NCI-H146 treated with DMSO at 0.1 percent for 48 hours (cell line): Measurements from ENCODE around the gene COL18A1.

Source experiments
- DNase-seq: peaks from one replicate; lab custom pipeline; 2025; ENCODE audit not compliant: unreplicated experiment; lab: John Stamatoyannopoulos, UW

The COL18A1 gene

DNA sequence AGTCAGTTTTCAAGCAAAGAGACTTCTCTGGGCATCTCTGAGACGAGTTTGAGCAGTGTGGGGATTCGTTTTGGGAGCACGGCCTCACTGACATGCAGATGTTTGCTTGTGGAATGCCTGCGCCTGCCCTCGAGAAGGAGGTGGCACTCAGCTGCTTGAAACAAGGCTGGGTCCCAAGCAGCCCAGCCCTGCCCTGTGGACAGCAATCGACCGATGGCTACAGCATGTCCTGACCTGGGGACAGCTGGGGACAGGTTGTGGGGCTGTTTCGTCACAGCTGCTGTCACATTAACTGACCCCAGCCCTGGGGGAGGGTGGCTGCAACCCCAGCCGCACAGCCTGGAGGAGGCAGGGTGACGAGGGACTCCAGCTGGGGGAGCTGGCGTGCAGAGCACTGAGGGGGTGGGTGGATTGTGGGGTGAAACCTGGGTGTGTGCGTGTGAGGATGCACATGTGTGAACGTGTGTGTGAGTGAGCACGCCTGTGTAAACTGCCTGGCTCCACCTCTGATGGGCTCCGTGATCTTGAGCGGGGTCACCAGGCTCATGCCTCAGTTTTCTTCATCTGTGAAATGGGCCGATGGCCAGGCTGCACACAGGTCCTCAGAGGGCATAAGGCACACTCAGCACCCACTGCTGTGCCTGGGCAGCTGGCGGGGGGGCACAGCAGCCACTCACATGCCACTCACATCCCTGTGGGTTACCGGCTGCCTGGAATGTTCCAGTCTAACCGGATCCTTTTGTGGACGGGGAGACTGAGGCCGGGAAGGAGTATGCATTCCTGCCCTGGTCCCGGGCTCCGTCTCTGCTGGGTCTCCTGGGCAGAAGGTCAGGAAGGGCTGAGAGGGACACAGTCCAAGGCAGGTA, 49.3 kb downstream of the COL18A1 start:
- DNase-seq = no peak

DNA sequence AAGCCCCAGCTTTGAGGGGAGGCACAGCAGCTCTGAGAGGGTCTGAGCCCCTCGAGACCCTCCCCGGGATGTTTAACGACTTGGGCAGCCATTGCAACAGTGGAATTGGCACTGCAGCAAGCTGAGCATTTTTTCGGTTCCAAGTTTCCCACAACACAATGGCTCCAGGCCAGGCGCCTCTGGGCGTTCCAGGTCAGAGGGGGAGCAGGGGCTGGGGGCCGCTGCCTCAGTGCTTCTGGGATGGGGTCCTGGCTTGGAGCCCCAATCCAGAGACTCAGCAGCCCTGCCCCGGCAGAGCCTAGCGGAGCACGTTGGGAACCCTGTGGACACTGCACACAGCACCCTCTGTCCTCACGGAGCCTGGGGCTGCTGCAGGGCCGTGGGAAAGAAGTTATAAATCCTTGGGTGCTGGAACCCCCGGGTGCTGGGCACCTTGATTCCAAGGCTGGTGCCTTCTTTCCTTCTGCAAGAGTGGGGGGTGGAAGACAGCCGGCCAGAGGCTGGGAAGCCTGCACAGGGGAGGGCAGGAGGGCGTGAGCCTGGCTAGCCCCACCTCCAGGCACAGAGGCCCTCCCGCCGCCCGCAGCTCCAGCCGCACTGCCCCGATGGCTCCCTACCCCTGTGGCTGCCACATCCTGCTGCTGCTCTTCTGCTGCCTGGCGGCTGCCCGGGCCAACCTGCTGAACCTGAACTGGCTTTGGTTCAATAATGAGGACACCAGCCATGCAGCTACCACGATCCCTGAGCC, 50.1 kb downstream of the COL18A1 start:
- DNase-seq = no peak

DNA sequence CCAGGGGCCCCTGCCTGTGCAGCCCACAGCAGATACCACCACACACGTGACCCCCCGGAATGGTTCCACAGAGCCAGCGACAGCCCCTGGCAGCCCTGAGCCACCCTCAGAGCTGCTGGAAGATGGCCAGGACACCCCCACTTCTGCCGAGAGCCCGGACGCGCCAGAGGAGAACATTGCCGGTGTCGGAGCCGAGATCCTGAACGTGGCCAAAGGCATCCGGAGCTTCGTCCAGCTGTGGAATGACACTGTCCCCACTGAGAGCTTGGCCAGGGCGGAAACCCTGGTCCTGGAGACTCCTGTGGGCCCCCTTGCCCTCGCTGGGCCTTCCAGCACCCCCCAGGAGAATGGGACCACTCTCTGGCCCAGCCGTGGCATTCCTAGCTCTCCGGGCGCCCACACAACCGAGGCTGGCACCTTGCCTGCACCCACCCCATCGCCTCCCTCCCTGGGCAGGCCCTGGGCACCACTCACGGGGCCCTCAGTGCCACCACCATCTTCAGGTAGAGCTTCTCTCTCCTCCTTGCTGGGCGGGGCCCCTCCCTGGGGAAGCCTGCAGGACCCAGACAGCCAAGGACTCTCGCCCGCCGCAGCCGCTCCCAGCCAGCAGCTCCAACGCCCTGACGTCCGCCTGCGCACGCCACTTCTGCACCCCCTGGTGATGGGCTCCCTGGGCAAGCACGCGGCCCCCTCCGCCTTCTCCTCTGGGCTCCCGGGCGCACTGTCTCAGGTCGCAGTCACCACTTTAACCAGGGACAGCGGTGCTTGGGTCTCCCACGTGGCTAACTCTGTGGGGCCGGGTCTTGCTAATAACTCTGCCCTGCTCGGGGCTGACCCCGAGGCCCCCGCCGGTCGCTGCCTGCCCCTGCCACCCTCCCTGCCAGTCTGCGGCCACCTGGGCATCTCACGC, 51.0 kb downstream of the COL18A1 start:
- no peak for DNase-seq

DNA sequence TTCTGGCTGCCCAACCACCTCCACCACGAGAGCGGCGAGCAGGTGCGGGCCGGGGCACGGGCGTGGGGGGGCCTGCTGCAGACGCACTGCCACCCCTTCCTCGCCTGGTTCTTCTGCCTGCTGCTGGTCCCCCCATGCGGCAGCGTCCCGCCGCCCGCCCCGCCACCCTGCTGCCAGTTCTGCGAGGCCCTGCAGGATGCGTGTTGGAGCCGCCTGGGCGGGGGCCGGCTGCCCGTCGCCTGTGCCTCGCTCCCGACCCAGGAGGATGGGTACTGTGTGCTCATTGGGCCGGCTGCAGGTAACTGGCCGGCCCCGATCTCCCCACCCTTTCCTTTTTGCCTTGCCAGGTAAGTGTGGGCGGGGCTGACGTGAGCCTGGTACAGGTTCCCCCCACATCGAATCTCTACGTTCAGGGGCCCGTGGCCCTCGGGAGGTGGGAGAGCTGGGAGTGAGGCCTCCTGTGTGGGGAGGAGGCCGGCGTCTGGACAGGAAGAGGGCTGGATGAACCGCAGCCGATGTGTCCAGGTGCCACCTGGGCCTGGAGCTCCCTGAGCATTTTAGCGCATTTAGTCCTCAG, 51.7 kb downstream of the COL18A1 start:
- no peak for DNase-seq

DNA sequence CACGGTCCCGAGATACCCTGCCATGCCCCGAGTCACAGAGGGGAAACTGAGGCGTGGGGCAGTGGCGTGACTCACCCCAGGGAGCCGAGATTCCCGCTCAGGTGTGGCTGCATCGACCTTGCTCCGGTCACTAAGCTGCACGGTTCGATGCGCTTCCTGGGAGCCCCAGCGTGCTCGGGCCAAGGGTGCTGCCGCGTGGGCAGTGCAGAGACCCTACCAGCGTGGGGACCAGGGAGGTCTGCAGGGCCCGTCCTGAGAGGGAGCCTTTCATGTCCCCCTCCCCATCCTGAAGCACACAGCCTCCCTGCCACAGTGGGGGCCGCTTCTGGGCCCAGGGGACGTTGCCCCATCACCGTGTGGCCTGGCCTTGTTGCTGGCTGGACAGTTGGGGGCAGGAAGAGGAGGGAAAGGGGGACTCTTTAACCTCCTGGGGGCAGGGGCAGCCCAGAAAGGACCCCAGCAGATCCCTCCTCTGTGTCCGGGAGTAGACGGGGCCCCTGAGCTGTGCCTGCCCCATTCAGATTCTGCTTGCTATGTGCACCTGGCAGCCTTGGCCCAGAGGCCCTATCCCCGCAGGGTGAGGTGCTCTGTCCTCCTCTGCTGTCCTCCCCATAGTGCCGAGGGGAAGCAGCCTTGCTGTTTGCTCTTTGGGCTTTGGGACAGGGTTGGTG, 52.3 kb downstream of the COL18A1 start:
- no peak for DNase-seq

DNA sequence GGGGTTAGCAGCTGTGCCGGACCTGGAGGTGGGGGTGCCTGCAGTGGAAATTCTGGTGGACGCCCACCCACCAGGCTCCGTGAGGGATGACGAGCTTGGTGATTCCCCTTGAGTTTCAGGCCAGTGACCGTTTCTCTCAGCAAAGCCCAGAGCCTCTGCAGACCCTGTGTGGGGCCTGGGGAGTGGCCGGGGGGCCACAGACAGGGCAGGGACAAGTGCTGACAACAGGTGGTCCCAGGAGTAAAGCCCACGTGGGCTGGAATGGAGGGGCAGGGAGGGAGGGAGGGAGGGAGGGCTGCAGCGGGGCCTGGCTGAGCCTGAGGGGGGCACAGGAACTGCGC, 52.8 kb downstream of the COL18A1 start:
- DNase-seq = no peak

DNA sequence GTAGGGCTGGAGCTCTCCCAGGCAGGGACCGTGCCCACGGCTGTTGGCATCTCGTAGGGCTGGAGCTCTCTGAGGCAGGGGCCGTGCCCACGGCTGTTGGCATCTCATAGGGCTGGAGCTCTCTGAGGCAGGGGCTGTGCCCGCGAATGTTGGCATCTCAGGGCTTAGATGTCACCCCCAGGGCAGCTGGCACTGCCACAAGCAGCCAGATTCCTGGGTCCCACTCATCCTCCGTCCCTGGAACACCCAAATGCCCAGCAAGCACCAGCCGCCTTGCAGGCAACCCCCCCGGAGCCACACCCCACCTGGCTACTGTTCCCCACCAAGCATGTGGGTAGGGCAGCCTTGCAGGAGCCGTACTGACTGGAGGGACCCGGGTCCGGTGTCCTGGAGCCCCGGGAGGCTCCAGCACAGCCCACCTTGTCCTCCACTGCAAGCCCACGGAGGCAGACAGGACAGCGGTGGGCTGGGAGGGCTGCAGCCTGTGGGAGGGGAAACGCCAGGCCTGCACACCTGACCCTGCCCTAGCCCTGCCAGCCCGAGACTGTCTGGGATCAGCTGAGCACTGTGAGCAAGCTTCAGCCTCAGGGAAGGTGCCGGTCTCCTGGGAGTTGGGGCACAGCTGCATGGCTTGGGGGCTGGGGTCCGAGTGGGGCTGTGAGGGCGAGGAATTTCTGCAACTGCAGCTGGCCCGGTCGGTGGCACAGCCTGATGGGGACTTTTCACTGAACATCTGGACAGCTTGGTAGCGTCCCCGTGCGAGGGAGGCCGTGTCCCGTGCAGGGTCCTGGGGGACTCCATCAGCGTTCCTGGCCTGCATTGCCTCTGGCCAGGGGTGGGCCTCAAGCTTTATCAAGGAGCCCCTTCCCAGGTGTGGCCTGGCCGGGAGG, 53.6 kb downstream of the COL18A1 start:
- no peak for DNase-seq

DNA sequence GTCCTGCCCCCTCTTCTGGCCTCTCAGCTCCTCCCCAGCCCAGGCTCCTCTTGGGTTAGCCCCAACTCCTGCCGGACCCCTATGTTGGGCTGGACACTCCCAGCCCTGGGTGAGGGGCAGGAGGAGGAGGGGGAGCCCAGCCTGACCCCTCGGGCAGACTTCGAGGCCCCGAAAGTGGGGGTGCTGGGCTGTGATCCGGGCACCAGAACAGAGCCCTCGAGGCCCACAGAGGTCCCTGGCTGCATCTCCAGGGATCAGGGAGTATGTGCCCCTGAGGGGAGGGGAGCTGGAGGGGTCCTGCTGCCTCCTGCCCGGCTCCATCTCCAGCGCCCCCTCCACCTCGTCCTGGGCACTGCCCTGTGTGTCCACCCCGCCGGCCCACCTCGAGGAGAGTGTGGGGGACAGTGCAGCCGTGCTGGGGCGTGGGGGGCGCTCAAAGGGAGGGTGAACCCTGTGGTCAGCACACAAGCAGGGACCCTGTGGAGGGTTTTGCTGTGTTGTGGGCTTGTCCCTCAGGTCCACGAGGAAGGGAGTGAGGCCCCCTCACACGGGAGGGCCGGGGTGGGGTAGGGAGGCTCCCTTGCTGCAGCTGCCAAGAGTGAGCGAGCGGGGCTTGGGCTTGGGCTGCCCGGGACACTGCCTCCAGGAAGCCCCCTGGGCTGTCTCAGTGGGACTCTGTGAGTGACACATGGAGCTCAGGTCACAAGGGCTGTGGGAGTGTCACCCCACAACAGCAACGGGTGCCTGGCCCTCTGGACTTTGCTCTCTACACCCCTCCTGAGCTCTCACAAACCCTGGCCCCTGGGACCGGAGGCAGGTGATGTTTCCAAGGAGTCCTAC, 54.4 kb downstream of the COL18A1 start:
- DNase-seq = no peak

DNA sequence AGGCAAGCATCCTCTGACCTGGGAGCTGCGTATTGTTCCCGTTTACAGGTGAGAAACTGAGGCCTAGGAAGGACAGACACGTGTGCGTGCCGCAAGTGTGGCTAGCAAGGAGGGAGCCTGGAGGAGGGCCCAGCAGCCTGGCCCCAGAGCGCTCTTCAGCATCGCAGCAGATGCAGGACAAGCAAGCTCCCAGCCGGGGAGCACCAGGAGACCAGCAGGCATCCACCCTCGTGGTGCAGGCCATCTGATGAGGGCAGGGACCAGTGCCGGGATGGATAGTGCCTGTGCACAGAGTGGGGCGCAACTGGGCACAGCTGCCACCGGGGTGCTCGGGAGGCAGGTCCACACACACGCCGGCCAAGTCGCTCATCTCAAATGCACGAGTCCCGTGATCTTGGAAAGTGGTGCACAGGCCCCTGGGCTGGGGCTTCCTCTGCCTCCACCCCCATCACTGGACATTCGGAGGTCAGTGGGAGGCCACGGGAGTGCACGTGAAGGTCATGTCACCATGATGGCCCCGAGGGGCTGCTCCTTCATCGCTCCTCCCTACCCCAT, 55.1 kb downstream of the COL18A1 start:
- DNase-seq = no peak

DNA sequence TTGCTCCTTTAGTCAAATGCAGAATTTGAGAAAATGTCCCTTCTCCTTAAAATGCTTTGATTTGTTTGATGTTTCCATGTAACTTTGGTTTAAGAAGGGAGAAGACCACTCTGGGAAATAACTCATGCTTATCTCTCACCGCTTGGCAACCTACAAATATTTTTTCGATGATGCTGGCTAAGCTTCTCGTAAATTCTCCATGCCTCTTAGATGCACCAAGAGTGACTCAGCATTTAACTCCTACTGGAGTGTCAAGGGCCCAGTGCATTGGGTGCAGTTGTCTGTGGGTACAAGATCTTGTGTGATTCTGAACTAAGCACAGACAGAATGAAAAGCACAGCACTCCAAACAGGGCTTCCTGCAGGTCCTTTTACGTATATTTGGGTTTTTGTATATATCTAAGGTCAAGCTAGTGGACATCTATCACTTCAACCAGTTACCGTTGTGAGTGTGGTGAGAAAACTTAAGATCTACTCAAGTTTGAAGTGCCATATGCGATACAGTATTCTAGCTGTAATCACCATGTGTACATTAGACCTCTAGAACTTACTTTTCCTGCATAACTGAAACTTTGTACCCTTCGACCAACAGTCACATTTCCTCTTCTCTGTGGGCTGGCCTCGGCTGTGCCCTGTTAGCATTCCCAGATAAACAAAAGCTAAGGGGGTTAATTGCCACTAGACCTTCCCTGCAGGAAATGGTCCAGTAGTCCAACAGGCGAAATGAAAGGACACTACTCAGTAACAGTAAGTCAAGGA, 55.8 kb downstream of the COL18A1 start:
- no peak for DNase-seq

DNA sequence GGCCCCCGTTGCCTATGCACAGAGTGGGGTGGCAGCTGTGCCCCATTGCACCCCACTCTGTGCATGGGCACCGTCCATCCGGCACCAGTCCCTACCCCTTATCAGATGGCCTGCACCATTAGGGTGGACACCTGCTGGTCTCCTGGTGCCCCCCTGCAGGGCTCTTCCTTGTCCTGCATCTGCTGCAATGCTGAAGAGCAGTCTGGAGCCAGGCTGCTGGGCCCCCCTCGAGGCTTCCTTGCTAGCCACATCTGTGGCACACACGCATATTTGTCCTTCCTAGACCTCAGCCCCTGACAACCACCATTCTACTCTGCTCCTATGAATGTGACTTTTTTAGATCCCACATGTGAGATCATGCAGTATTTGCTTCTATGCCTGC, 56.4 kb downstream of the COL18A1 start:
- no peak for DNase-seq

DNA sequence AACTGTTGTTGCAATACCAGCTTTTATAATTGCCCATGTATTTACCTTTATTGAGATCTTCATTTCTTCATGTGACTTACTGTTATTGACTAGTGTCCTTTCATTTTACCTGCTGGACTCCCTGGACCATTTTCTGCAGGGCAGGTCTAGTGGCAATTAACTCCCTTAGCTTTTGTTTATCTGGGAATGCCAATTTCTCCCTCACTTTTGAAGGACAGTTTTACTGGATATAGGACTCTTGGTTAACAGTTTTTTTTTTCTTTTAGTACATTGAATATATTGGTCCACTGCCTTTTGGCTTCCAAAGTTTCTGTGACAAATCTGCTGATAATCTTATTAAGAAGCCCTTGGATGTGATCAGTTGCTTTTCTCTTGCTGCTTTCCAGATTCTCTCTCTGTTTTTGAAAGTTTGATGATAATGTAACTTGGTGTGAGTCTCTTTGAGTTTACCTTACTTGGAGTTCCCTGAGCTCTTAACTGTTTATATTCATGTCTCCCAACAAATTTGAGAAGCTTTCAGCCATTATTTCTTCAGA, 56.9 kb downstream of the COL18A1 start:
- no peak for DNase-seq

DNA sequence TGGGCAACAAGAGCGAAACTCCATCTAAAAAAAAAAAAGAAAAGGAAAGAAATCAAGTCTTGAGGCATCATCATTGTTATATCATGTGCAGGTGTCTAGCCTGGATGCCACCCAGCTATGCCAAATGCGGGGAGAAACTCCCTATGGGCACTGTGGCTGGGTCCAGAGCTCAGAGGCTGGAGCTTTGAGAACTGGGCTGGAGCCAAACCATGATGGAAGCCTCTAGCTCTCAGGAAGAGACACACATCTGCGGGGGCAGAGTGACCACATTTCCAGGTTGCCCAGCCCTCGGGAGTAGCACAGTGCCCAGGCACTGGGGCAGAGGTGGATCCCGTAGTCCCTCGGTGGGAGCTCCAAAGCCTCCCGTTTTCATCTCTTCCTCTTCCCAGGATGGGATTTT, 58.9 kb downstream of the COL18A1 start:
- no peak for DNase-seq

DNA sequence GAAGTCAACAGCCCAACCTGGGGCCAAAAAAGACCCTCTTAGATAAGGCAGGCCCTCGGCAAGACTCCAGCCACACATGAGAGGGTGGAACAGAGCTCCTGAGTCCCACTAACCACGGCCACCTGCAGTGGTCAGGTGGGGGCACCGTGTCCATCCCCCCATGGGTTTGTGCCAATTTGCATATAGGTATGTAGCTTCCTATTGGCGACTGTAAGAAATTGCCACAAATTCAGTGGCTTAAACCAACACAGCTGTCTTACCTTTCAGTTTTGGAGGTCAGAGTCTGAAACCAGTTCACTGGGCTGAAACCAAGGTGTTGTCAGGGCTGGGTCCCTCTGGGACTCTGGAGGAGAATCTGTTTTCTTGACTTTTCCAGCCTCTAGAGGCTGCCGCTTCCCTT, 59.3 kb downstream of the COL18A1 start:
- no peak for DNase-seq

DNA sequence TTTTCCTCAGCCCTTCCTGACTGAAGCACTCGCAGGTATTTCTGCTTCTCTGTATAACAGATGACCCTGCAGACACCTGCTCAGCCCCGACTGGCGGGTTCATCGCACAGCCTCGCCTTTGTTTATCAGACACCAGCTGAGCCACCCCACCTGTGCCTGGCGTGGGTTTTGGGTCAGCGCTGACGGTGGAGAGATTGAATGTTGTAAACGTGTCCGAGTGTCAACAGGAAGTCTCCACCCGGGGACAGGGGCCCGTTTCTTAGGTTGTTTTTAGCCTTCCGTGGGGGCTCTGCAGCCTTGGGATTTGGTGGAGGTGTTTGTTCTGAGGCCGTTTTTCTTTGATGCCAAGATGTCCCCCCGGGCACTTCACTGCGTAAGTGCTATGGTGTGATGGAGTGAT, 60.1 kb downstream of the COL18A1 start:
- no peak for DNase-seq

DNA sequence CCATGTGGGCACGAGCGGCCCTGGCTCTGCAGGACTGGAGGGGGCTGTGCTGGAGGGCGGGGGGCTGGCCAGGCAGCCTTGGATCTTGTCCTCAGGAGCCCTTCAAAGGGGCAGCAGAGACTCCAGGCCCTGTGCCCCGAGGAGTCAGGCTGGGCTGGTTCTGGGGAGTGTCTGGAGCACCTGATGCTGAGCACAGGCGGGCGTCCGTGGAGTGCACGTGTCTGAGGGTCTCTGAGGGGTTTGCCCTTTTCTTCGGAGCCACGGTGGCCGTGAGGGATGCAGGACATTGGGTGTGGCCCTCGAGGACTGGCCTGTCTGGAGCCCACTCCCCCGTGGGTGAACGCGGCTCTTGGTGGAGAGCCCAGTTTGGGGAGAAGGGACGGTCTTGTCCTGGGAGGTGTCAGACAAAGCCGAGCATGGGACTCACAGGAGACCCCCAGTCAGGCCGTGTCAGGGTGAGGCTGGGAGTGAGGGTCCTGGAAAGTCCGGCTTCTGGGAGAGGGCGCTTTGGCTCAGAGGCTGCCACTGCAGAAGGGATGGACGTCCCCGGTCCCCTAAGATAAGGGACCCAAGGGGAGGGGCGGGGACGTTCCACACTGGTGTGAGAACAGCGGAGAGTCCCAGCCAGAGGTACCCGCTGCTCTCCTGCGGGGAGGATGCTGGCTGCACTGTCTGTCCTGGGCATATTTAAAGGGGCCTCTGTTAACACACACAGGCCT, 60.8 kb downstream of the COL18A1 start:
- DNase-seq = no peak
